K562 (cell line): ENCODE data around the gene MED29. TPM values are rescaled to one million over a fixed set of nuclear protein-coding genes. Genes with fewer than 3 reads are reported as not detected.

Experiments
- EP400 ChIP-seq: fragments of 450-650 bp; IDR thresholded peaks from 2 replicates; pipeline ENCODE4 v1.6.1; 2017; ENCODE audit warnings: antibody characterized with exemption, mild to moderate bottlenecking, moderate library complexity
- IRF2 ChIP-seq: sonication (generic); formaldehyde crosslinking; IDR thresholded peaks from 2 replicates; pipeline ENCODE4 v1.8.1; 2022; ENCODE audit warnings: mild to moderate bottlenecking, missing genetic modification reagents
- KHSRP ChIP-seq: fragments of 450-650 bp; IDR thresholded peaks from 2 replicates; pipeline ENCODE4 v1.6.1; 2017
- MTF1 ChIP-seq: fragments of 250-450 bp; sonication (Bioruptor Pico); IDR thresholded peaks from 2 replicates; pipeline ENCODE4 v1.9.0; 2021; ENCODE audit warnings: moderate library complexity, mild to moderate bottlenecking, inconsistent platforms, borderline replicate concordance
- MYC ChIP-seq, 2 experiments: fragments of 250-450 bp in 1 of 2; sonication (Bioruptor Pico) in 1 of 2; IDR thresholded peaks; 2 replicates each; pipeline versions ENCODE4 v1.5.1 to v1.6.1; 2012 to 2021; ENCODE audit warnings: low read depth in 2 of 2, borderline replicate concordance in 1 of 2, improper control_type of control experiment in 1 of 2, low read length in 1 of 2, mild to moderate bottlenecking in 1 of 2, moderate library complexity in 1 of 2
- PHF8 ChIP-seq: fragments of 200-600 bp; sonication (generic); IDR thresholded peaks from 2 replicates; pipeline ENCODE4 v1.6.1; 2012; ENCODE audit warnings: mixed run types, mild to moderate bottlenecking, inconsistent platforms, low read length, moderate library complexity, borderline replicate concordance
- POLR2B ChIP-seq: fragments of 450-650 bp; IDR thresholded peaks from 2 replicates; pipeline ENCODE4 v1.6.1; 2018; ENCODE audit warnings: low read depth; ENCODE audit not compliant: partially characterized antibody
- POLR3A ChIP-seq: IDR thresholded peaks from 2 replicates; pipeline ENCODE4 v1.6.1; 2011; ENCODE audit warnings: borderline replicate concordance, mild to moderate bottlenecking, moderate library complexity; ENCODE audit not compliant: insufficient read length, insufficient read depth; ENCODE audit errors: extremely low read depth
- SMARCA5 ChIP-seq: fragments of 450-650 bp; IDR thresholded peaks from 2 replicates; pipeline ENCODE4 v1.6.1; 2016
- ZKSCAN1 ChIP-seq: fragments of 150-350 bp; IDR thresholded peaks from 2 replicates; pipeline ENCODE4 v1.6.1; 2016; ENCODE audit warnings: low read depth, low read length
- ZKSCAN3 ChIP-seq: fragments of 250-450 bp; sonication (Bioruptor Pico); IDR thresholded peaks from 2 replicates; pipeline ENCODE4 v1.4.0; 2020
- ZNF121 ChIP-seq: sonication (generic); formaldehyde crosslinking; conservative IDR thresholded peaks from 2 replicates; pipeline ENCODE4 v1.8.0; 2022; ENCODE audit warnings: missing genetic modification reagents
- ZNF23 ChIP-seq: fragments of 250-450 bp; sonication (Bioruptor Pico); IDR thresholded peaks from 2 replicates; pipeline ENCODE4 v1.4.0; 2020; ENCODE audit warnings: mild to moderate bottlenecking
- ZNF589 ChIP-seq: fragments of 200-800 bp; sonication (Bioruptor generic); IDR thresholded peaks from 2 replicates; pipeline ENCODE4 v1.6.1; 2016; ENCODE audit warnings: low read depth, missing genetic modification characterization, missing compliant biosample characterization
- ZNF780A ChIP-seq: fragments of 250-450 bp; sonication (Bioruptor Pico); IDR thresholded peaks from 2 replicates; pipeline ENCODE4 v1.5.0; 2021; ENCODE audit warnings: mild to moderate bottlenecking
- ZNF785 ChIP-seq: fragments of 250-450 bp; sonication (Bioruptor Pico); IDR thresholded peaks from 2 replicates; pipeline ENCODE4 v1.4.0; 2020; ENCODE audit warnings: mild to moderate bottlenecking
- polyA plus RNA-seq, 8 experiments: library from polyadenylated mRNA; depleted of rRNA in 4 of 8; stranded (reverse) in 5 of 8; unstranded in 3 of 8; fragments of >200 nt; fragmentation: Nextera tagmentation in 2 of 8; fragmentation: Illumina TruSeq in 1 of 8; extraction: Ambion mirVana in 2 of 8; extraction: Trizol in 1 of 8; gene quantifications; 2 replicates each; pipeline versions ENCODE4 v1.2.1 to v1.2.3, GENCODE V29; 2011 to 2014; ENCODE audit warnings: inconsistent platforms in 1 of 8, missing spikeins in 1 of 8
- total RNA-seq, 7 experiments: library from RNA; depleted of rRNA in 6 of 7; stranded (reverse); fragments of >200 nt in 6 of 7; fragmentation: Illumina TruSeq in 2 of 7; extraction: Trizol in 2 of 7; gene quantifications; 2 replicates each; pipeline versions ENCODE4 v1.2.1 to v1.2.3, GENCODE V29; 2011 to 2021; ENCODE audit warnings: low replicate concordance in 1 of 7
- TF ChIP-seq, protein P1 (sequence below): sonication (generic); formaldehyde crosslinking; IDR thresholded peaks from 2 replicates; pipeline ENCODE4 v1.8.1; 2023; ENCODE audit warnings: missing genetic modification reagents, mild to moderate bottlenecking, borderline replicate concordance
- TF ChIP-seq, protein P2 (sequence below): fragments of 450-650 bp; IDR thresholded peaks from 2 replicates; pipeline ENCODE4 v1.7.0; 2016; ENCODE audit warnings: borderline replicate concordance

Gene MED29
- total and polyA plus RNA-seq, 9 of the 15 experiments (the other 6 are each of a cell fraction or from before 2014, with no cell fraction given), result 1.8 to 22.6 (median 12.4) TPM

DNA sequence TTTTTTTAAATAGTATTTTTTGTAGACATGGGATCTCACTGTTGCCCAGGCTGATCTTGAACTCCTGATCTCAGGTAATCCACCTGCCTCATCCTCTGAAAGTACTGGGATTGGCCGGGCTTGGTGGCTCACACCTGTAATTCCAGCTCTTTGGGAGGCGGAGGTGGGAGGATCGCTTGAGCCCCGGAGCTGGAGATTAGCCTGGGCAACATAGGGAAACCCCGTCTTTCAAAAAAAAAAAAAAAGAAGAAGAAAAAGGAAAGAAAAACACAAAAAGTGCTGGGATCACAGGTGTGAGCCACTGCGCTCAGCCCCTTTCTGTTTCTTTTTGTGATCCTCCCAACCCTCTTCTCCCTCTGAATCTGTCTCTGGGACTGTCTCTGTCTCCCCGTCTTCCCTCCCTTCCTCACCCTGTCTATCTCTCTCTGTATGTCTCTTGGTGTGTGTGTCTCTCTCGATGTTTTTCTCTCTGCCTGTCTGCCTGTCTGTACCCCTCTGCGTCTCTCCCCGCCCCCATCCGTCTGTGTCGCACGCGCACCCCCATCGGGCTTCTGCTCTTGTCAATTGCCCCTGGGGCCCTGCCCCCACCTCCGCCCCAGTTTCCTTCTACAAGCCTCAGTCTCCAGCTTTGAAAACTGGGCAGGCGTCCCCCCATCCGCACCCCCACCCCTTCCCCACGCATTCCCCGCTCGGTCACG lies 14.9 kb downstream of the MED29 start (continued):
- TF ChIP-seq PHF8 (no peak), MTF1 (CRISPR knock-in tag) (no peak), ZKSCAN3 (CRISPR knock-in tag) (no peak), ZNF785 (CRISPR knock-in tag) (no peak), MYC (IDR thresholded peaks at IDR 0.05; ENCODE audit: low read depth, low read length) (0 out of 2 replicates have a peak, but pooled peaks have one; percentile 8), MYC (CRISPR knock-in tag; IDR thresholded peaks at IDR 0.05; ENCODE audit: borderline replicate concordance, low read depth) (no peak), IRF2 (CRISPR knock-in tag) (no peak), POLR2B (no peak), ZNF780A (no peak), ZNF589 (no peak), EP400 (0 out of 2 replicates have a peak, but pooled peaks have one; percentile 38), POLR3A (no peak), ZNF23 (CRISPR knock-in tag) (no peak), ZNF121 (CRISPR knock-in tag) (no peak), ZKSCAN1 (no peak), SMARCA5 (peak; percentile 40; the same call in 1 of the 2 replicates), KHSRP (no peak)
- TF ChIP-seq, protein P1, sequence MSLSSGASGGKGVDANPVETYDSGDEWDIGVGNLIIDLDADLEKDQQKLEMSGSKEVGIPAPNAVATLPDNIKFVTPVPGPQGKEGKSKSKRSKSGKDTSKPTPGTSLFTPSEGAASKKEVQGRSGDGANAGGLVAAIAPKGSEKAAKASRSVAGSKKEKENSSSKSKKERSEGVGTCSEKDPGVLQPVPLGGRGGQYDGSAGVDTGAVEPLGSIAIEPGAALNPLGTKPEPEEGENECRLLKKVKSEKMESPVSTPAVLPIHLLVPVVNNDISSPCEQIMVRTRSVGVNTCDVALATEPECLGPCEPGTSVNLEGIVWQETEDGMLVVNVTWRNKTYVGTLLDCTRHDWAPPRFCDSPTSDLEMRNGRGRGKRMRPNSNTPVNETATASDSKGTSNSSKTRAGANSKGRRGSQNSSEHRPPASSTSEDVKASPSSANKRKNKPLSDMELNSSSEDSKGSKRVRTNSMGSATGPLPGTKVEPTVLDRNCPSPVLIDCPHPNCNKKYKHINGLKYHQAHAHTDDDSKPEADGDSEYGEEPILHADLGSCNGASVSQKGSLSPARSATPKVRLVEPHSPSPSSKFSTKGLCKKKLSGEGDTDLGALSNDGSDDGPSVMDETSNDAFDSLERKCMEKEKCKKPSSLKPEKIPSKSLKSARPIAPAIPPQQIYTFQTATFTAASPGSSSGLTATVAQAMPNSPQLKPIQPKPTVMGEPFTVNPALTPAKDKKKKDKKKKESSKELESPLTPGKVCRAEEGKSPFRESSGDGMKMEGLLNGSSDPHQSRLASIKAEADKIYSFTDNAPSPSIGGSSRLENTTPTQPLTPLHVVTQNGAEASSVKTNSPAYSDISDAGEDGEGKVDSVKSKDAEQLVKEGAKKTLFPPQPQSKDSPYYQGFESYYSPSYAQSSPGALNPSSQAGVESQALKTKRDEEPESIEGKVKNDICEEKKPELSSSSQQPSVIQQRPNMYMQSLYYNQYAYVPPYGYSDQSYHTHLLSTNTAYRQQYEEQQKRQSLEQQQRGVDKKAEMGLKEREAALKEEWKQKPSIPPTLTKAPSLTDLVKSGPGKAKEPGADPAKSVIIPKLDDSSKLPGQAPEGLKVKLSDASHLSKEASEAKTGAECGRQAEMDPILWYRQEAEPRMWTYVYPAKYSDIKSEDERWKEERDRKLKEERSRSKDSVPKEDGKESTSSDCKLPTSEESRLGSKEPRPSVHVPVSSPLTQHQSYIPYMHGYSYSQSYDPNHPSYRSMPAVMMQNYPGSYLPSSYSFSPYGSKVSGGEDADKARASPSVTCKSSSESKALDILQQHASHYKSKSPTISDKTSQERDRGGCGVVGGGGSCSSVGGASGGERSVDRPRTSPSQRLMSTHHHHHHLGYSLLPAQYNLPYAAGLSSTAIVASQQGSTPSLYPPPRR (CRISPR knock-in tag), result no peak
- TF ChIP-seq, protein P2, sequence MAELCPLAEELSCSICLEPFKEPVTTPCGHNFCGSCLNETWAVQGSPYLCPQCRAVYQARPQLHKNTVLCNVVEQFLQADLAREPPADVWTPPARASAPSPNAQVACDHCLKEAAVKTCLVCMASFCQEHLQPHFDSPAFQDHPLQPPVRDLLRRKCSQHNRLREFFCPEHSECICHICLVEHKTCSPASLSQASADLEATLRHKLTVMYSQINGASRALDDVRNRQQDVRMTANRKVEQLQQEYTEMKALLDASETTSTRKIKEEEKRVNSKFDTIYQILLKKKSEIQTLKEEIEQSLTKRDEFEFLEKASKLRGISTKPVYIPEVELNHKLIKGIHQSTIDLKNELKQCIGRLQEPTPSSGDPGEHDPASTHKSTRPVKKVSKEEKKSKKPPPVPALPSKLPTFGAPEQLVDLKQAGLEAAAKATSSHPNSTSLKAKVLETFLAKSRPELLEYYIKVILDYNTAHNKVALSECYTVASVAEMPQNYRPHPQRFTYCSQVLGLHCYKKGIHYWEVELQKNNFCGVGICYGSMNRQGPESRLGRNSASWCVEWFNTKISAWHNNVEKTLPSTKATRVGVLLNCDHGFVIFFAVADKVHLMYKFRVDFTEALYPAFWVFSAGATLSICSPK, result peak; percentile 48; the same call in 1 of the 2 replicates
